ENCODE results near the gene HSBP1L1.

DNA sequence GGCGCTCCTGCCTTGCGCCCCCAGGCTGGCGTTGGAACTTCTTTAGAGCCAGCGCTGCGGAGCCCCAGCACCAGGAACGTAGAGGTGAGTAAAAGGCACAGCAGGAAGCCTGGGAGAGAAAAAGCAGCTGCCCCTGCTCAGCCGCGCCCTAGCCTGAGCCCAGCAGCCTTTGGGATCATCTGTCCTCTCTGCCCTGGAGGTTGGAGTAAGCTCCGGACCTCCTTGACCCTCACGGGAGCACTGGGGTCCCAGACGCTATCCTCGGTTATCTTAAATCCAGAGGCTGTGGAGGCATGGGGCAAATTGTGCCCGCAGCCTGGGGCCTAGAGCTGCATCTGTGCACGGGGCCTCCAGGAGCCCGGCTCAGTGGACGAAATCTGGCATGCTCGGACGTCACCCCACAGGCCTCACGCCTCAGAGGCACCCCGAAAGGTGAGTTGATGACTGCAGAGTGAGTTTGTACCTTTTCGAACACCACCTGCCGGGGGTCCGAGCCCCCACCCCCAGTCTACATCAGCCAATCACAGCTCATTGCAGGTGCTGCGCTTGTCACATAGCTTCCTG lies 11.4 kb upstream of the HSBP1L1 start:
- TF ChIP-seq EP300 (IDR thresholded peaks at IDR 0.05; ENCODE audit: borderline replicate concordance), result no peak
- no peak for TF ChIP-seq EGR1 (IDR thresholded peaks at IDR 0.05)
- no peak for TF ChIP-seq NFIC (IDR thresholded peaks at IDR 0.05)
- no peak for TF ChIP-seq TCF12 (IDR thresholded peaks at IDR 0.05; ENCODE audit: low read depth)
- no peak for TF ChIP-seq TEAD4 (IDR thresholded peaks at IDR 0.05)
- TF ChIP-seq YY1 (IDR thresholded peaks at IDR 0.05; ENCODE audit: low read depth), result no peak
- no peak for TF ChIP-seq CREB1 (IDR thresholded peaks at IDR 0.05; ENCODE audit: low read depth)
- no peak for TF ChIP-seq RAD21 (IDR thresholded peaks at IDR 0.05; ENCODE audit: low read depth)
- no peak for TF ChIP-seq CEBPB (IDR thresholded peaks at IDR 0.05)
- TF ChIP-seq, protein P1, sequence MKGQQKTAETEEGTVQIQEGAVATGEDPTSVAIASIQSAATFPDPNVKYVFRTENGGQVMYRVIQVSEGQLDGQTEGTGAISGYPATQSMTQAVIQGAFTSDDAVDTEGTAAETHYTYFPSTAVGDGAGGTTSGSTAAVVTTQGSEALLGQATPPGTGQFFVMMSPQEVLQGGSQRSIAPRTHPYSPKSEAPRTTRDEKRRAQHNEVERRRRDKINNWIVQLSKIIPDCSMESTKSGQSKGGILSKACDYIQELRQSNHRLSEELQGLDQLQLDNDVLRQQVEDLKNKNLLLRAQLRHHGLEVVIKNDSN (IDR thresholded peaks at IDR 0.05), result no peak
- TF ChIP-seq, protein P2, sequence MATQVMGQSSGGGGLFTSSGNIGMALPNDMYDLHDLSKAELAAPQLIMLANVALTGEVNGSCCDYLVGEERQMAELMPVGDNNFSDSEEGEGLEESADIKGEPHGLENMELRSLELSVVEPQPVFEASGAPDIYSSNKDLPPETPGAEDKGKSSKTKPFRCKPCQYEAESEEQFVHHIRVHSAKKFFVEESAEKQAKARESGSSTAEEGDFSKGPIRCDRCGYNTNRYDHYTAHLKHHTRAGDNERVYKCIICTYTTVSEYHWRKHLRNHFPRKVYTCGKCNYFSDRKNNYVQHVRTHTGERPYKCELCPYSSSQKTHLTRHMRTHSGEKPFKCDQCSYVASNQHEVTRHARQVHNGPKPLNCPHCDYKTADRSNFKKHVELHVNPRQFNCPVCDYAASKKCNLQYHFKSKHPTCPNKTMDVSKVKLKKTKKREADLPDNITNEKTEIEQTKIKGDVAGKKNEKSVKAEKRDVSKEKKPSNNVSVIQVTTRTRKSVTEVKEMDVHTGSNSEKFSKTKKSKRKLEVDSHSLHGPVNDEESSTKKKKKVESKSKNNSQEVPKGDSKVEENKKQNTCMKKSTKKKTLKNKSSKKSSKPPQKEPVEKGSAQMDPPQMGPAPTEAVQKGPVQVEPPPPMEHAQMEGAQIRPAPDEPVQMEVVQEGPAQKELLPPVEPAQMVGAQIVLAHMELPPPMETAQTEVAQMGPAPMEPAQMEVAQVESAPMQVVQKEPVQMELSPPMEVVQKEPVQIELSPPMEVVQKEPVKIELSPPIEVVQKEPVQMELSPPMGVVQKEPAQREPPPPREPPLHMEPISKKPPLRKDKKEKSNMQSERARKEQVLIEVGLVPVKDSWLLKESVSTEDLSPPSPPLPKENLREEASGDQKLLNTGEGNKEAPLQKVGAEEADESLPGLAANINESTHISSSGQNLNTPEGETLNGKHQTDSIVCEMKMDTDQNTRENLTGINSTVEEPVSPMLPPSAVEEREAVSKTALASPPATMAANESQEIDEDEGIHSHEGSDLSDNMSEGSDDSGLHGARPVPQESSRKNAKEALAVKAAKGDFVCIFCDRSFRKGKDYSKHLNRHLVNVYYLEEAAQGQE (IDR thresholded peaks at IDR 0.05; ENCODE audit: low read depth), result no peak
- TF ChIP-seq TAF1 (IDR thresholded peaks at IDR 0.05; ENCODE audit: low read depth), result no peak
- TF ChIP-seq, protein P3, sequence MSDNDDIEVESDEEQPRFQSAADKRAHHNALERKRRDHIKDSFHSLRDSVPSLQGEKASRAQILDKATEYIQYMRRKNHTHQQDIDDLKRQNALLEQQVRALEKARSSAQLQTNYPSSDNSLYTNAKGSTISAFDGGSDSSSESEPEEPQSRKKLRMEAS (IDR thresholded peaks at IDR 0.05), result no peak

Data from Ishikawa (cell line).